Type B pancreatic cell (in vitro differentiated cells): ENCODE data around the gene PDLIM1. TPM values are rescaled to one million over a fixed set of nuclear protein-coding genes. Genes with fewer than 3 reads are reported as not detected.

Source experiments
- DNase-seq: peaks from one replicate; pipeline ENCODE4 v3.0.0; 2021; ENCODE audit warnings: mixed read lengths; ENCODE audit not compliant: unreplicated experiment; ENCODE audit errors: extremely low spot score
- H3K27ac Mint-ChIP-seq: 2 replicates; pipeline ENCODE4 v1.8.0; 2021; ENCODE audit warnings: mild to moderate bottlenecking, mixed read lengths
- H3K27me3 Mint-ChIP-seq: 2 replicates; pipeline ENCODE4 v1.8.0; 2021; ENCODE audit warnings: mixed read lengths
- H3K36me3 Mint-ChIP-seq: 2 replicates; pipeline ENCODE4 v1.8.0; 2021; ENCODE audit warnings: mixed read lengths
- H3K4me1 Mint-ChIP-seq: one replicate; pipeline ENCODE4 v1.8.0; 2021; ENCODE audit warnings: mixed read lengths; ENCODE audit not compliant: unreplicated experiment
- H3K4me3 Mint-ChIP-seq: 2 replicates; pipeline ENCODE4 v1.8.0; 2021; ENCODE audit warnings: mild to moderate bottlenecking, mixed read lengths
- H3K9me3 Mint-ChIP-seq: 2 replicates; pipeline ENCODE4 v1.8.0; 2021; ENCODE audit warnings: mixed read lengths
- total RNA-seq: library from RNA; stranded (reverse); gene quantifications from 2 replicates; pipeline ENCODE4 v1.2.1, GENCODE V29; 2021; ENCODE audit warnings: low replicate concordance
- TF ChIP-seq, protein P1 (sequence below): fragments of 200-600 bp; sonication (generic); conservative IDR thresholded peaks from 2 replicates; pipeline ENCODE4 v1.5.0; 2021; ENCODE audit warnings: antibody characterized with exemption, mild to moderate bottlenecking

Gene PDLIM1
- total RNA-seq, 1 donor from 2014 or later: 171 TPM

DNA sequence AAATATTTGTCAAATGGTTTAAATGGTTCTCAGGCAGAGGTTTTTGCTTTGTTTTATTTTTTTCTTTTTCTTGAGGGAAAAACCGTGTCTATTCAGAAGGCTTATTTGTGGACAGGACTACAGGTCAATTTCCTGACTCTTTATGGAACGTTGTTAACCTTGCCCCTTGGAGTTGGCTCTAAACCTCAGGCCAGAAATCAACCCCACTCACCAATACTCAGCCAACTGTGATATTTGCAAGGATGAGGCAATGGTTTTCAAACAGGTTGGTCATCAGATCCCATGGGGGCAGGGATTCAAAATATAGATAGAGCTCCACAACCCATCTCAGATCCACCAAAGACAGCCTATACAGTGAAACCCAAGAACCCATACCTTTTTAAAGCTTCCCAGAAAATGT is 10.2 kb downstream of the PDLIM1 start:
- Mint-ChIP-seq H3K27ac (no peak overlapping the region), H3K4me1 (peaks cover 36% of the 10 kb centered on the region), H3K27me3 (no peaks in the 10 kb centered on the region), H3K4me3 (no peak overlapping the region), H3K36me3 (peaks cover 21% of the 10 kb centered on the region), H3K9me3 (no peaks in the 10 kb centered on the region)
- no peak for DNase-seq
- TF ChIP-seq, protein P1, sequence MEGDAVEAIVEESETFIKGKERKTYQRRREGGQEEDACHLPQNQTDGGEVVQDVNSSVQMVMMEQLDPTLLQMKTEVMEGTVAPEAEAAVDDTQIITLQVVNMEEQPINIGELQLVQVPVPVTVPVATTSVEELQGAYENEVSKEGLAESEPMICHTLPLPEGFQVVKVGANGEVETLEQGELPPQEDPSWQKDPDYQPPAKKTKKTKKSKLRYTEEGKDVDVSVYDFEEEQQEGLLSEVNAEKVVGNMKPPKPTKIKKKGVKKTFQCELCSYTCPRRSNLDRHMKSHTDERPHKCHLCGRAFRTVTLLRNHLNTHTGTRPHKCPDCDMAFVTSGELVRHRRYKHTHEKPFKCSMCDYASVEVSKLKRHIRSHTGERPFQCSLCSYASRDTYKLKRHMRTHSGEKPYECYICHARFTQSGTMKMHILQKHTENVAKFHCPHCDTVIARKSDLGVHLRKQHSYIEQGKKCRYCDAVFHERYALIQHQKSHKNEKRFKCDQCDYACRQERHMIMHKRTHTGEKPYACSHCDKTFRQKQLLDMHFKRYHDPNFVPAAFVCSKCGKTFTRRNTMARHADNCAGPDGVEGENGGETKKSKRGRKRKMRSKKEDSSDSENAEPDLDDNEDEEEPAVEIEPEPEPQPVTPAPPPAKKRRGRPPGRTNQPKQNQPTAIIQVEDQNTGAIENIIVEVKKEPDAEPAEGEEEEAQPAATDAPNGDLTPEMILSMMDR: no peak

DNA sequence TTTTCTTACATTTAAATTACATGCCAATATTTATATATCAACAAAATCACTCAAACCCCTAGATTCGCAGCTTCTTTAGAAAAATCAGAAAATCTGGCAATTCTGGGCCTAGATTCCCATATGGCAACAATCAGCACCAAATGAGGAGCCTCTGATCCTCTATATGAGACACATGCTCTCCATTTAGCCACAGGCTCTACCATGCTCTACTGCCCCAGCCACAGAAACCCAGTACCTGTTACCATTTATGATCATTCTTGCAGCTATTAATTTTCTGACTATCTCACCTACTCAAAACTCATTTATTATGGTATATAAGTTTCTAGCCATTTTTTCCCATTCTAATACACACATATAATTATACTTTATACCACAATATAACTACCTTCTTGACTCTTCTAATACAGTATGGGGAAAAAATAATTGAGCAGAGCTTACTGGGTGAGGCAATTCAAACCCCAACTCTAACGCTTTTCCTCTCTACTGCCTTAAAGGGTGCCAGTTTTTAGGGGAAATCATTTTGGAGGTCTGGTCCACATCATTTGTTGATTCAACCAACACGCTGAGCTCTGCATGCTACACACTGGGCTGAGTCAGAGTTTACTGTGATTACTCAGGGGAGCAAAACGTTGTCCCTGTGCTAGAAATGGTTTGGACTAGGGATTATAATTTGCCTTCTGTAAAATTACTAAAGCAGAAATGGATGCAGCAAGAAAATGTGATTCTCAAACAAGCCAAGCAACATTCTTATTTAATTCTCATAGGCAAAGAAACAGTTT is 11.6 kb downstream of the PDLIM1 start:
- H3K9me3 Mint-ChIP-seq: no peaks in the 10 kb centered on the region
- peak overlapping the region; percentile 19 for H3K4me3 Mint-ChIP-seq
- H3K4me1 Mint-ChIP-seq: peaks cover 40% of the 10 kb centered on the region
- TF ChIP-seq, protein P1: no peak
- H3K27ac Mint-ChIP-seq: peak overlapping the region; percentile 40
- DNase-seq: no peak
- H3K36me3 Mint-ChIP-seq: peaks cover 23% of the 10 kb centered on the region
- H3K27me3 Mint-ChIP-seq: no peaks in the 10 kb centered on the region

DNA sequence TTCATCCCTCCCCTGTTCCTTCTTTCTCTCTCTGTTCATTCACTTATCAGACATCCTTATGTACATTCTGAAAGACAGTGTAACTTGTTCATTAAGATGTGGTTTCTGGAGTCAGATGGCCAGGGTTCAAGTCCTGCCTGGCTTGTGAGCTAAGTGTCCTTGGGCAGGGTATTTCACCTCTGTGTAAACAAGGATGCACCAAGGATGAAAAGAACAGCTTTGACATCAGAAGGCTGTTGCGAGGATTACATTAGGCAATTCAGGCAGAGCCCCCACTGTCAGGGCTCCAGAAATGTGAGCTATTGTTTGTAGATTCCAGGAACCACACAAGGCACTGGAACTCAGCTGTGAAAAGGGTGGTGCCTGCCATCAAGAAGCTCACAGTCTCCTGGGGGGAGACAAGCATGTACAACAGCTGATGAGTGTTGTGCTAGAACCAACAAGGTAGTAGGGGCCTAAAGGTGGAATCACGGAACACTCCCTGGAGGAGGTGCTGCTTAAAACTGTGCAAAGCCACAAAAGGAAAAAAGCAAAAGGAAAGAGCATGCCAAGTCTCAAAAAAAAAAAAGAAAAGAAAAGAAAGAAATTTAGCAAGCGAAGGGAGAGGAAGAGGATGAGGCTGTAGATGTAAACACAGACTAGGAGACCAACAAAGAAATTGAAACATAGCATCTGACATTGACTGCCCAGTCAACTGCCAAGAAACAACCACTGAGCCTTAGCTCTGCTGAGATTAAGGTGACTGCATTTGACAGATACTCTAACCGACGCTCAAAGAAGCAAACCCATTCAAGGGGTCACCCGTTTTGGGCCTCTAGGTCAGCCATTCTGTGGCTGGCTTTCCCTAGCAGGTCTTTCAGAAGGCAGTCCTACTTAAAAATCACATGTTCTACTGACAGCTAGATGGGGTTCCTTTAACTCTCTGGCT is 12.5 kb downstream of the PDLIM1 start:
- DNase-seq: no peak
- Mint-ChIP-seq H3K4me3 (peak overlapping the region; percentile 42), H3K27ac (peak overlapping the region; percentile 24)

DNA sequence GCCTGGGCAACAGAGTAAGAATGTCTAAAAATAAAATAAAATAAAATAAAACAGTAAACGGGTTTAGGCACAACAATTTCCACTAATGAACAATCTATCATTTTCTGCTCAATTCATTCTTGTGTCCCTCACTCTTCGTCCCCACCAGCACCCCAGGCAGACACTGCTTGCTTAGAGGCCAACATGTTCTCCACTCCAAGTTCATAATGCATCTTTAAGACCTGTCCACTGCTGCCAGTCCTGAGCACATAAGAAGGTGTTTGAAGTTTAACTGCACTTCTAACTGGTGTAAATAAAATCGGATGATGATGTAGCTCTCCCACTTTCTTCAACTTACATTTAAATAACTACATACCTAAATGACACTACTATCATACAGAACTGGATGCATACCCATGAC is 13.2 kb downstream of the PDLIM1 start:
- DNase-seq: no peak
- Mint-ChIP-seq H3K27me3 (no peaks in the 10 kb centered on the region), H3K4me1 (peaks cover 49% of the 10 kb centered on the region), H3K36me3 (peaks cover 23% of the 10 kb centered on the region), H3K9me3 (no peaks in the 10 kb centered on the region), H3K4me3 (peak overlapping the region; percentile 42), H3K27ac (peak overlapping the region; percentile 24)
- TF ChIP-seq, protein P1: no peak

More for the DNA sequence above, 12.5 kb downstream of the PDLIM1 start:
- no peaks in the 10 kb centered on the region for H3K27me3 Mint-ChIP-seq
- TF ChIP-seq, protein P1: no peak
- H3K36me3 Mint-ChIP-seq: peaks cover 23% of the 10 kb centered on the region
- H3K9me3 Mint-ChIP-seq: no peaks in the 10 kb centered on the region
- H3K4me1 Mint-ChIP-seq: peaks cover 48% of the 10 kb centered on the region

DNA sequence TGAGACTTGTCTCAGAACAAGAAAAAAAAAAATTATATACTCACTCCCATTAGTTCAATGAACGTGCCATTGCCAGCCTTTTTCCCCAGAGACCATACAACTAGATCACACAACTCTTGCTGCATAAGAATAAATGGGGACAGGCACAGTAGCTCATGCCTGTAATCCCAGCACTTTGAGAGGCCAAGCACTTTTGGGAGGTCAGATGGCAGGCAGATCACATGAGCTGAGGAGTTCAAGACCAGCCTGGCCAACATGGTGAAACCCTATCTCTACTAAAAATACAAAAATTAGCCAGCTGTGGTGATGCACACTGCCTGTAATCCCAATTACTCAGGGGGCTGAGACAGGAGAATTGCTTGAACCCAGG is 13.6 kb downstream of the PDLIM1 start:
- H3K27ac Mint-ChIP-seq: no peak overlapping the region
- no peaks in the 10 kb centered on the region for H3K9me3 Mint-ChIP-seq
- TF ChIP-seq, protein P1: no peak
- peaks cover 49% of the 10 kb centered on the region for H3K4me1 Mint-ChIP-seq
- H3K36me3 Mint-ChIP-seq: peaks cover 23% of the 10 kb centered on the region
- DNase-seq: no peak
- H3K27me3 Mint-ChIP-seq: no peaks in the 10 kb centered on the region
- H3K4me3 Mint-ChIP-seq: no peak overlapping the region
